ENCODE measurements around the gene GPER1.

The GPER1 gene

DNA sequence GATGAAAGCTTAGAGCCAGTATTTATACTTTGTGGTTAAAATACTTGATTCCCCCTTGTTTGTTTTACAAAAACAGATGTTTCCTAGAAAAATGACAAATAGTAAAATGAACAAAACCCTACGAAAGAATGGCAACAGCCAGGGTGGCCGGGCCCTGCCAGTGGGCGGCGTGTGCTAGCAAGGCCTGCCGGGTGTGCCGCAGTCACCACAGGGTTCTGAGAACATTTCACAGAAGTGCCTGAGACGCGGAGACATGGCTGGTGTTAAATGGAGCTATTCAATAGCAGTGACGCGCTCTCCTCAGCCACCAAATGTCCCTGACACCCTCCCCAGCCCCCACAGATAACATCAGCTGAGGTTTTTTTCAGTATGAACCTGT is 29.1 kb upstream of the GPER1 start:
- TF ChIP-seq, protein P1, sequence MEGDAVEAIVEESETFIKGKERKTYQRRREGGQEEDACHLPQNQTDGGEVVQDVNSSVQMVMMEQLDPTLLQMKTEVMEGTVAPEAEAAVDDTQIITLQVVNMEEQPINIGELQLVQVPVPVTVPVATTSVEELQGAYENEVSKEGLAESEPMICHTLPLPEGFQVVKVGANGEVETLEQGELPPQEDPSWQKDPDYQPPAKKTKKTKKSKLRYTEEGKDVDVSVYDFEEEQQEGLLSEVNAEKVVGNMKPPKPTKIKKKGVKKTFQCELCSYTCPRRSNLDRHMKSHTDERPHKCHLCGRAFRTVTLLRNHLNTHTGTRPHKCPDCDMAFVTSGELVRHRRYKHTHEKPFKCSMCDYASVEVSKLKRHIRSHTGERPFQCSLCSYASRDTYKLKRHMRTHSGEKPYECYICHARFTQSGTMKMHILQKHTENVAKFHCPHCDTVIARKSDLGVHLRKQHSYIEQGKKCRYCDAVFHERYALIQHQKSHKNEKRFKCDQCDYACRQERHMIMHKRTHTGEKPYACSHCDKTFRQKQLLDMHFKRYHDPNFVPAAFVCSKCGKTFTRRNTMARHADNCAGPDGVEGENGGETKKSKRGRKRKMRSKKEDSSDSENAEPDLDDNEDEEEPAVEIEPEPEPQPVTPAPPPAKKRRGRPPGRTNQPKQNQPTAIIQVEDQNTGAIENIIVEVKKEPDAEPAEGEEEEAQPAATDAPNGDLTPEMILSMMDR (conservative IDR thresholded peaks at IDR 0.05; ENCODE audit: low read depth, low read length), result no peak
- DNase-seq (ENCODE audit: low read depth), result peak; percentile 14
- no peak overlapping the region for H3K4me3 ChIP-seq (ENCODE audit: low read depth, low read length)

DNA sequence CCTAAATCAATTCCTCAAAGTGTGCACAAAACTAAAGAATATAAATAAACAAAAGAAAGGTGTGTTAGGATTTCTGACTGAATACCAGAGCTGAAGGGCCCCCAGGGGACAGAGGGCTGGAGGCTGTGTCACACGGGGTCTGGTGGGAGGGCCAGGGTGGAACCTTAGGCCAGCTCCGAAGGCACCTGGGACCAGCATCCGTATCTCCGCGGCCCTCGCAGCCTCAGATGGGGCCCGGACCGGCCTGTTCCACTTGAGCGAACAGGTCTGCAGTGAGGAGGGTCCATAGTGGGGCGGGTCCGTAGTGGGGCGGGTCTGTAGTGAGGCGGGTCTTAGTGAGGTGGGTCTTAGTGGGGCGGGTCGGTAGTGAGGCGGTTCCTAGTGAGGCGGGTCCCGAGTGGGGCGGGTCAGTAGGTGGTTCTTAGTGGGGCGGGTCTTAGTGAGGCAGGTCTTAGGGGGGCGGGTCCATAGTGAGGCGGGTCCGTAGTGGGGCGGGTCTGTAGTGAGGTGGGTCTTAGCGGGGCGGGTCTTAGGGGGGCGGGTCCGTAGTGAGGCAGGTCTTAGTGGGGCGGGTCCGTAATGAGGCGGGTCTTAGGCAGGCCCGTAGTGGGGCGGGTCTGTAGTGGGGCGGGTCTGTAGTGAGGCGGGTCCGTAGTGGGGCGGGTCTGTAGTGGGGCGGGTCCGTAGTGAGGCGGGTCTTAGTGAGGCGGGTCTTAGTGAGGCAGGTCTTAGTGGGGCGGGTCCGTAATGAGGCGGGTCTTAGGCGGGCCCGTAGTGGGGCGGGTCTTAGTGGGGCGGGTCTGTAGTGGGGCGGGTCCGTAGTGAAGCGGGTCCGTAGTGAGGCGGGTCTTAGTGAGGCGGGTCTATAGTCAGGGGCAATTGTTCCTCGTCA is 28.5 kb upstream of the GPER1 start:
- peak; percentile 62 for DNase-seq (ENCODE audit: low read depth)
- TF ChIP-seq, protein P1 (conservative IDR thresholded peaks at IDR 0.05; ENCODE audit: low read depth, low read length), result no peak
- H3K4me3 ChIP-seq (ENCODE audit: low read depth, low read length), result peak overlapping the region; percentile 22

DNA sequence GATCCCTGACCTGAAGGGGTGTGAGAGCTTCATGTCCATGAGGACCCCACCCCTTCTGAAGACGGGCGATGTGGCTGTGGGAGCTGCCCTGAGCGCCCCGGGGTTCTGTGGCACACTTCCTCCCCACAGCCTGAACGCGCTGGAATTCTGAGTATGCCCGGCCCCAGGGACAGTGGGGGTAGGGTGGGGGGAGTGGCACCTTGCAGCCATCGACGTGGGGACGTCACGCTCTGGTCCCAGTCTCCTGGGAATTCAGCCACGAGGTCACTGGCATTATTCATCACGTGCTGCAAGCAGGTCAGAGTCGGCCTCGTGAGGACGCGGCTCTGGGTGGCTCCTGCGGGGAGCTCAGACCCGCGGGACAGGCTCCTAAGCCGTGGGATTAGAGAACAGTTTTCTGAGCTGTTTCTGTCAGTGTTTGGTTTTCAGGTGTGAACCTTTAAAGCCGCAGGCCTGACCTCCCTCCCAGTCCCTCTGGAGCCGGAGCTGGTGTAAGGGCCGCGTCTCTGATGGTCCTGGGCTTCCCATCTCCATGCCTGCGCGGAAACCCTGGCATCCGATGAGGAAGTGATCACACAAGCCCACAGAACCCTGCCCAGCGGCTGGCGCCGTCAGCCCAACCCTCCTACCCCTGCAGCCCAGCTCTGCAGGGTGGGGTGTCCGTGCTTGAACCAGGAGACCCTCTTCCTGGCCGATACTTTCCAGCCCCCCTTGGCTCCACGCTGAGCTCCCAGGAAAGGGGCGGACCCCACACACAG is 27.4 kb upstream of the GPER1 start:
- peak overlapping the region; percentile 22 for H3K4me3 ChIP-seq (ENCODE audit: low read depth, low read length)
- no peak for DNase-seq (ENCODE audit: low read depth)
- TF ChIP-seq, protein P1 (conservative IDR thresholded peaks at IDR 0.05; ENCODE audit: low read depth, low read length), result no peak

DNA sequence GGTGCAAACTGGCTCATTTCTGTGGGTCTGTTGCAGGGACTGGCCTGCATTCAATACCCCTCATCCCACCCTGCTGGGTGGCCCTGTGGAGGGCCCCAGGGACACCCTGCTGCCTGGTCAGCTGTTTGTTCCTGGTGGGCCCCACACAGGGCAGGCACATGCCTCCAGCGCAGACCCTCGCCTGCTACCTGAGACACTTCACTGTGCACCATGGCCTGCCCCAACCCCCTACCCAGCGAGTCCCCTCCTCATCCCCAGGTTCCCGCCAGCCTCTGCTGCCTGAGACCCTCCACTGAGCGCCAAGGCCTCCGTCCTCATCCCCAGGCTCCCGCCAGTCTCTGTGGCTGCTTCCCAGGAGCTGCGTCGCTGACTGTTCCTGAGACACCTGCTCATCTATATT is 26.7 kb upstream of the GPER1 start:
- no peak for DNase-seq (ENCODE audit: low read depth)
- TF ChIP-seq, protein P1 (conservative IDR thresholded peaks at IDR 0.05; ENCODE audit: low read depth, low read length), result no peak
- no peak overlapping the region for H3K4me3 ChIP-seq (ENCODE audit: low read depth, low read length)

DNA sequence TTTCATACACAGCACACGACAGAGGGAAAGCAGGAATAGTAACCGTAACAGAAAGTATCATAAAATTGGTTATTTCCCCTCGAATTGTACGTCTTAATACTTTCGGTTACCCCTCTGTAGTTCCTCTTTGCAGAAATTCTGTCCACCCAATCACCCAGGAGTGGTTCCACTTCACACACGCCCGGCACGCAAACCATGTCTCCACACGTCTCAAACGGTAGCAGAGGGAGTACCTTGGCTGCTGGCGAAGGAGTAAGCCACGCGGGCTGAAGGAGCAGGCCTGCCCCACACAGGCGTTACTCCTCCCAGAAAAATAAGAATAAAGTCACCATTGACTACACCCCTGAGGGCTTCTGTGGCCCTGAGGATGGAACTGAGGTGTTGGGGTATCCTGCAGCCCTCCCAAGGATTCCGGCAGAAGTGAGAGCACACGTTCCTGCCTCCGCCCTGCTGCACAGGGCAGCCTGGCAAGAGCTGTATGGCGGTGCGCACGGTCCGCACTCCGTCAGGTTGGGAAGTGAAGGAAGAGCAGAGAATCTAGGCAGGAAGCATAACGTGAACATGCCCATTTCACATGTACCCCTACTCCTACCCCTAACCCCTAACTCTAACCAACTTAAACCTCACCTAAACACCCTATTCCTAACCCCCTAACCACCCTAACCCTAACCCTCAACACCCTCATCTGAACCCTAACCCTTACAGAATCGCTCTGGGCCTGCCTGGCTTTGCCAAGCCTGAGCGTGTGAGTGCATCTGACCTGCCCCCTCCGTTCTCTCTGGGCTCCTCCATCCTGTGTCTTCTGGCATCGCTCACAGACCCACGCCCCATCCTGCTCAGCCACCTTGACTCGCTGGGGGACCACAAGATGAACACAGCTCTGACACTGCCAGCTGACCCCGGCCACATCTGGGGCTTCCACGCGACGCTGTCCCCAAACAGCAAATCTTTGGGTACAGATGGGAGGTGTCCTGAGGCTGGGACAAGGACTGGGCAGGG is 25.3 kb upstream of the GPER1 start:
- H3K4me3 ChIP-seq (ENCODE audit: low read depth, low read length), result no peak overlapping the region
- TF ChIP-seq, protein P1 (conservative IDR thresholded peaks at IDR 0.05; ENCODE audit: low read depth, low read length), result no peak
- DNase-seq (ENCODE audit: low read depth), result no peak

DNA sequence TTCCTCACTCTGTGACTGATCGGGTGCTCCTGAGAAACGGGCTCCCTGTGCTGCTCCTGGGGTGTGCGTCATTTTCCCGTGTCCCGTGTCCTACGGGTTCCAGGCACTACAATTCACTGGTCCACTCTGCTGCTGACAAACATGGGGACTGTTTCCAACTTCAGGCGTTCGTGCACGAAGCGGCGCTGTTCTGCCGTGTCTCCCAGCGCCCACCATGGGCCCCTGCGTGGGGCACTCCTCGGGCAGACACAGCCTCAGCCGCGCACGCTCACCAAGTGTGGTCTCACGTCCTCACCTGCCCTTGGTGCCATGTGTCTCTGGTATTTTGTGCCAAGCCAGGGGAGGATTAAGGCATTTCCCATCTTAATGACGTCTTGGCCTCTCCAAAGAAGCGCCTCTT is 24.6 kb upstream of the GPER1 start:
- no peak overlapping the region for H3K4me3 ChIP-seq (ENCODE audit: low read depth, low read length)
- no peak for DNase-seq (ENCODE audit: low read depth)
- TF ChIP-seq, protein P1 (conservative IDR thresholded peaks at IDR 0.05; ENCODE audit: low read depth, low read length), result no peak
